RPMI8226 (cell line): Measurements from ENCODE around the gene ST6GAL1.
A peak's percentile ranks its signal among the peaks of the same experiment; 100 is the strongest.
"Not testable (repeated sequence)": the region's sequence is repeated elsewhere in the genome, so short reads cannot be mapped to it uniquely, and the experiment has no call there.

Experiments used
- DNase-seq: peaks from one replicate; pipeline ENCODE4 v3.0.0-alpha.2; 2015

ST6GAL1 gene

GRCh38 chr3:187057803-187058202, 127.5 kb downstream of the ST6GAL1 start:
- not testable (repeated sequence) for DNase-seq

- DNase-seq: no peak
Observed at GRCh38 chr3:187061748-187062147, 131.4 kb downstream of the ST6GAL1 start.

- no peak for DNase-seq
Observed at GRCh38 chr3:187062526-187063177, 132.3 kb downstream of the ST6GAL1 start.

- DNase-seq: no peak
Observed at GRCh38 chr3:187063286-187064121, 133.2 kb downstream of the ST6GAL1 start.

DNA sequence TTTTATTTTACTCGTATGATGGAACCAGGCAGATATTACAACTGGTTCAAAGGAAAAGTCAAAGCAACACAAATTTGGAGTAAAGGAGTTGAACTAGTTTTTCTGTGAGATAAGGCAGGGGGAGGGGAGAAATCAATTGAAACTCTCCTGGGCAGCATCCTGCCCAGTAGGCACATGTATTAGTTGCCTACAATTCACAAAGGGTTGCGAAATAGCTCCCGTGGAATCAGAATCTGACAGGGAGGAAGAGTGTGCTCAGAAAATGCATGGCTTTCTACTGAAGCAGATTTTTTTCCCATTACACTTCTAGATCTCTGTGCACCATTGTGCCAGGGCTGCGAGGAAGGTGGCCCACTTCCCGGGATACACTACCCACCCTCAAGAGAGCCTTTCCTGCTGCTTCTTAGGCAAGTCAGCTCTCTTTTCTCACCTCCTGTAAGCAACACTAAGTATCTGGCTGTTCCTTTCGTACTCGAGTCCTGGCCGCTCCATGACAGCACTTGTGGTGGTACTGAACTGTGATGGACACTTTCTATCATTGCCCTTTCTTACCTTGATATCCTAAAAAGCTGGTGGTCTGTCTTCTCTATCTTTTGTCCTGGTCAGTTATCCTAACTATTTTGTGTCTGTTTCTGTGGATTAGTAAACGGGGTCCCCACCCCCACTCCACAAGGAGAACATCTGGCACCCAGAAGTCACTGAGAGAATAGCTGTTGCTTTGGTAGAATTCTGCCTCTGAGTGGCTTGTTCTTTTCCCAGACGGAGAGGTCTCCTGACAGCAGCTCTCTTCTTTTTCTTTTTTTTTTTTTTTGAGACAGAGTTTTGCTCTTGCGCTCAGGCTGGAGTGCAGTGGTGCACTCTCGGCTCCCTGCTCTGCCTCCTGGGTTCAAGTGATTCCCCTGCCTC, 134.1 kb downstream of the ST6GAL1 start:
- DNase-seq: no peak

- DNase-seq: peak; percentile 64
Observed at GRCh38 chr3:187066228-187066995, 136.1 kb downstream of the ST6GAL1 start.

- DNase-seq: no peak
Observed at GRCh38 chr3:187068787-187069186, 138.5 kb downstream of the ST6GAL1 start.

- DNase-seq: no peak
Observed at GRCh38 chr3:187069857-187070516, 139.7 kb downstream of the ST6GAL1 start.

DNA sequence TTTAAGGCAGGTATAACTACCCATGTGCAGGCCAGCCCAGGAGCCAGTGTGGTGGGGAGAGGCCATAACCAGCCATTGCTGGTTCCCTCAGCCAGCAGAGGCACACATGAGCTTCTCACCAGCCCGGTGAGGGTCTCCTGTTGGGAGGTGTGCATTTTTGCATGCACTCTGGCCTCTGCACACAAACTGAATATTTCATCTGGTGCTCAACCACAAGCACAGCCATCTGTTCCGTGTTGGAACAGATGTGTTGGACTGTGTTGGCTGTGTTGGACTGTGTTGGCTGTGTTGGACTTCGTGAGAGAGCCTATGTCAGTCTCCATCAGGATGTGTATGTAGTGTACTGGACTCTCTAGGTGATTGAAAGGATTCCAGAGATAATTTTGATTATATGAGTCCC, 141.8 kb downstream of the ST6GAL1 start:
- DNase-seq: no peak

- no peak for DNase-seq
Observed at GRCh38 chr3:187072511-187072910, 142.2 kb downstream of the ST6GAL1 start.

DNA sequence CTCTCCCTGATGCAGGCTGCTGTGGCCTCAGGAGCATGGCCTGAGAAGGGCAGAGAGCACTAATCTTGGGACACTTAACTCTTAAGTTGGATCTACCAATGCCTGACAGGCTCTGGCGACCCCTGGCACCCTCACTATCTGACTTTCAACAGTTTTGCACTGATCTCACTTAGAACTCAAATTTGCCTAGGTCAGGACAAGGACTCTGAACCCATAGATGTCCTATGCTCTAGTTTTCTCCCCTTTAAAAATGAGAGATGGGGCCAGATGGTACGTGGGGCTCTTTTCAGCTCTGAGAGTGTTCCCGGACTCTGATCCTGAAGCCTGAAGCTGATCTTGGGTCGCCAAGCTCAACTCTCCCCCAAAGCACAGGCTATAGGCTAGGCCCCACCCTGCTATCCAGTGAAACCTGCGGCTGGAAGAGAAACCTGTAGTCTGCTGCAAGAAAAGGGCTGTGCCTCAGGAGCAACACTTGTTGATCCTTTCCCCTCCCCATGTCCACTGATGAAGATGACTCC, 143.3 kb downstream of the ST6GAL1 start:
- no peak for DNase-seq

DNA sequence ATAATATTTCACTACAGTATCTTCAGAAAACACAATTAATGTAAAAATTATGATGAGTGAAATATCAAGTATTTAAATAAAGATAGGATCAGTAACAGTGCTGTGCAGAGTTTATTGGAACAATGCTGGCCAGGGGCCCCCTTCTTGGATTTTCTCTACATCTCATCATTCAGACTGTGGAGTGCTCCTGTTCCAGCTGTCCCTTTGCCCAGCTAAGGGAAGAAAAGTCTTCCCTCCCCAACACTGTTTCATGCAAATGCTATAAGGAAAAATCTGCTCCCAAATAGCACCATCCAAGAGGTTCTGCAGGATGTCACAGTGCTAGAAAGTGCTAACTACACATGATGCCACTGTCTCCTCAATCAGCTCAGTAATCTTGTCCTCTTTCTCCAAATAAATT, 144.5 kb downstream of the ST6GAL1 start:
- DNase-seq: no peak

DNA sequence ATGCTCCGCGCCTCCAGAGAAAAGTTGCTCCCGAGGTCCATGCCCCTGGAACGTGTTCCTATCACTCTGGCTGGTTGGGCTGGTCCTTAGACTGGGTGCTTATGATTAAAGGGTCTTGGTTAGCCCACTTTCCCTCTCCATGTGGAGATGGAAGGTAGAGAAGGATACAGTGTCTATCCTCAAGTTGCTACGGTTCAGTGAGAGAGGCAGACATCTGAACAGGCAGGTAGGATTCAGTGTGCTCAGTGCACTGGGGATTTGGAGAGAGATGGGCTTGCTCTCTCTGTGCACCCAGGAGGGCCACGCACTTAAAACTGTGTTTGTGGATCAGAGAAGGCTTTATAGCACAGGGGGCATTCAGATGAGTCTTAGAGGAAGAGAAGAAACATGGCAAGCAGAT, 146.0 kb downstream of the ST6GAL1 start:
- DNase-seq: no peak

DNA sequence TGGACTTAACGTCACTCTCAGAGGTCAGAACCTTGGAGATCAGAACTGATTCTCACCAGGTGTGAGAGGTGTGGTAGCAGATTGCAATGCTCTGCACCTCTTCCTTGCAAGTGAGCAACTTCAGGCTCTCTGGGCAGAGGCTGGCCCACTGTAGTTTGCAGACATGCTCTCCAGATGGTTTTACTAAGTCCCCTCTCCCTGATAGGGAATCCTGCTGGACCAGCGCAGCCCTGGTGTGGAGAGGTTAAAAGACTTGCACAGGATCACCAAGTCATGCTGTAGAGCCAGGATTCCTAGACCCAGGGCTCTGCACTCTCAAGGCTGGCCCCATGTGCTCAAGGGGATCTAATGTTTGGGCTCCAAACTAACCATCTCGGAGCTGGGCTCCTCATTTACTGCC, 146.8 kb downstream of the ST6GAL1 start:
- no peak for DNase-seq

- no peak for DNase-seq
Observed at GRCh38 chr3:187077537-187077936, 147.2 kb downstream of the ST6GAL1 start.

- DNase-seq: no peak
Observed at GRCh38 chr3:187079090-187080022, 149.0 kb downstream of the ST6GAL1 start.

- DNase-seq: no peak
Observed at GRCh38 chr3:187080799-187081450, 150.6 kb downstream of the ST6GAL1 start.

DNA sequence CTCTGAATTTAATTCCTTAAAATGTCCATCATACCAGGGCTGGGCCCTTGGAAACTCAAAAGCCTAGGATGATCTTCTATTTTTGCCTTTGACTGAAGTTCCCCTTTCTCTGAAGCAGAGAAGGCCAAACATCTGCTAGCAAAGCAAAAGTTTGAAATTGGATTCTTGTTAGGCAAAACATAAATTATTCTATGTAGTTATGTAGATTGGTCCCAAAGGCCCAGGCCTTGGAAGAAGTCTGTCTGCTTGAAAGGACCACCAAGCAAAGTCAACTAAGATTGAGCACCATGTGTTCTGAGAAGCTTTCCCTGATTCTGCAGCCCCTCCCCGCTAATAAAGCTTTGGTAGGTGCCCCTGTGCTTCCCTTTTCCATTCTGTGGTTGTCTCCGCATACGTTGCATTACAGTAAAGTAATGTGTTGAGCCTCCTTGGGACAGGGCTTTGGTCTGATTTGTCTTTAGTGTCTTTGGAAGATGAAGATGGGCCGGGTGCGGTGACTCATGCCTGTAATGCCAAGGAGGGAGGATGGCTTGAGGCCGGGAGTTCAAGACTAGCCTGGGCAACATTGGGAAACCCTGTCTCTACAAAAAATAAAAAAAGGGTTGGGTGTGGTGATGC, 152.5 kb downstream of the ST6GAL1 start:
- DNase-seq: no peak

DNA sequence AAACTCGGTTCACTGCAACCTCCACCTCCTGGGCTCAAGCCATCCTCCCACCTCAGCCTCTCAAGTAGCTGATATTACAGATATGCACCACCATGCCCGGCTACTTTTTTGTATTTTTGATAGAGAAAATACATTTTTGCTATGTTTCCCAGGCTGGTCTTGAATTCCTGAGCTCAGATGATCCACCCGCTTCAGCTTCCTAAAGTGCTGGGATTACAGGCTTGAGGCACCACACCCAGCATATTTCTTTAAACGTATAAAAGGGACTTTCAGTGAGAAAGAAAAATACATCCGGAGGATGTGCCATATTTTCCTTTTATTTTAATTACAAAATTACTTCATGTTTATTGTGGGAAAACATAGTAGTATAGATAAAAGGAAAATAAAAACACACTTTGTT, 153.8 kb downstream of the ST6GAL1 start:
- DNase-seq: no peak

DNA sequence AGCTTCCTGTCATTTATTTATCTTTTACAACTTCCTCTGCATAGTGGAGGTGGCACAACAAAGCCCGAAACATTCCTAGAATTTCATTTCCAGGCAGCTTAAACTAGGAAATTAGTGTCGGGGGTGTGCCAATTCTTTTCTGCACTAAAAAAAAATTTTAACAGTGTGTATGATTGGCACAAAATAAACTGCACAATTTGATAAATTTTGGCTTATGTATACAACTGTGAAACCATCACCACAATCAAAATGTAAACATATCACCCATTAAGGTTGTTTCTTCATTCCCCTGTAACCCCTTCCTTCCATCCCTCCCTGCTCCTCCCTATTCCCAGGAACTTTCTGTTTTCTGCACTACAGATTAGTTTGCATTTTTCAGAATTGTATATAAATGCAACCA, 154.3 kb downstream of the ST6GAL1 start:
- no peak for DNase-seq
